ENCODE measurements around the gene MDM2.

DNA sequence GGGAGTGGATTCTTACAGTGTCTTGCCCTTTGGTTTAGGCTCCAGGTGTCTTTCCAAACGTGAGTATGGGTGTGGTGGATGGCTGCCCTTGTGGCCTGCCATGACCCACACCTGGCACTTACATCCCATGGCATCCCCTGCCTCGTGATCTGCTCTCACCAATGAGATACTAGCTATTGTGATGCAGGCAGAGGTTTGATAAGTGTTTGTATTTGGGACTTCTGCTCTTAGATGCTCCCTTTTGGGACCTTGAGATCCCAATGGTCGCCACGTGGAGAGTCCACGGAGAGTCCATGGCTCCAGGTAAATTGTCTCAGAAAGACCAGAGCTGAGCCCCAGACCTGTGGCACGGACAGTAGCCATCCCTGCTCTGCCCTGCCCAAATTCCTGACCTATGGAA, 62.5 kb downstream of the MDM2 start:
- TF ChIP-seq POLR2AphosphoS5 (IDR thresholded peaks at IDR 0.05), result no peak
- TF ChIP-seq, protein P1, sequence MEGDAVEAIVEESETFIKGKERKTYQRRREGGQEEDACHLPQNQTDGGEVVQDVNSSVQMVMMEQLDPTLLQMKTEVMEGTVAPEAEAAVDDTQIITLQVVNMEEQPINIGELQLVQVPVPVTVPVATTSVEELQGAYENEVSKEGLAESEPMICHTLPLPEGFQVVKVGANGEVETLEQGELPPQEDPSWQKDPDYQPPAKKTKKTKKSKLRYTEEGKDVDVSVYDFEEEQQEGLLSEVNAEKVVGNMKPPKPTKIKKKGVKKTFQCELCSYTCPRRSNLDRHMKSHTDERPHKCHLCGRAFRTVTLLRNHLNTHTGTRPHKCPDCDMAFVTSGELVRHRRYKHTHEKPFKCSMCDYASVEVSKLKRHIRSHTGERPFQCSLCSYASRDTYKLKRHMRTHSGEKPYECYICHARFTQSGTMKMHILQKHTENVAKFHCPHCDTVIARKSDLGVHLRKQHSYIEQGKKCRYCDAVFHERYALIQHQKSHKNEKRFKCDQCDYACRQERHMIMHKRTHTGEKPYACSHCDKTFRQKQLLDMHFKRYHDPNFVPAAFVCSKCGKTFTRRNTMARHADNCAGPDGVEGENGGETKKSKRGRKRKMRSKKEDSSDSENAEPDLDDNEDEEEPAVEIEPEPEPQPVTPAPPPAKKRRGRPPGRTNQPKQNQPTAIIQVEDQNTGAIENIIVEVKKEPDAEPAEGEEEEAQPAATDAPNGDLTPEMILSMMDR (IDR thresholded peaks at IDR 0.05), result no peak
- TF ChIP-seq POLR2A (IDR thresholded peaks at IDR 0.05), result no peak

Data from breast epithelium (tissue), 3 donors.